NK-92 (cell line): ENCODE measurements around the gene TEX29.

Experiments used
- DNase-seq: peaks from one replicate; lab custom pipeline; 2025; ENCODE audit not compliant: unreplicated experiment; lab: John Stamatoyannopoulos, UW

Gene TEX29

GRCh38 chr13:111365149-111366005 is 44.9 kb downstream of the TEX29 start:
- DNase-seq, result no peak

DNA sequence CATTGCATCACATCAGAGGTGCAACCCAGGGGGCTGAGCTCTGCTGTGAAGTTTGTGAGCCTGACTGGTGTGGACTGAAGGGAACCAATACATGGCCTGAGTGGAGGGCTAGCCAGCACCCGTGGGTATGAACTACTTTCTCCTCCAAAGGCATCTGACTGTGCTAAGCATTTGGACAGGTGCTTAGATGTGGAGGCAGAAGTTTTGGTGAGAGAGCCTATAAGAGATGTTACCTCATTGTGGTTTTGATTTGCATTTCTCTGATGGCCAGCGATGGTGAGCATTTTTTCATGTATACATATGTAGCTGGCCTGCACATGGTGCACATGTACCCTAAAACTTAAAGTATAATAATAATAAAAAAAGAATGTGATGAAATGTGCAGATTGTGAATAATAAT is 46.9 kb downstream of the TEX29 start:
- DNase-seq, result no peak

GRCh38 chr13:111368091-111368490 is 47.6 kb downstream of the TEX29 start:
- DNase-seq, result no peak

DNA sequence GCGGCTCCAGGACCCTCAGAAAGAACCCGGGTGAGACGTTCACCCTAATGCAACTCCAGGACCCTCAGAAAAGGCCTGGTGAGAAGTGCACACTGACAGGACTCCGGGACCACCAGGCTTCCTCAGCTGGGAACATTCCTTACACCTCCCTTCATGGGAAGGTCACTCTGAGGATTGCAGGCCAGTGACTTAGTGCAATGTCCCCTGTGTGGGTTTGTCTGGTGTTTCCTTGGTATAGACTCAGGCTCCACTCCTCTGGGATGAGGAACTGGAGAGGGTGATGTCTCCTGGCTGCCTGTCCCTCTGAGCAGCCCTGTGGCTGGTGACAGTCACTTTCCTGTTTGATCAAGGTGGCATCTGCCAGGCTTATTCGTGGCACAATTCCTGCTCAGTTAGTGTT is 49.7 kb downstream of the TEX29 start:
- DNase-seq, result no peak

- DNase-seq, result no peak
Measured at GRCh38 chr13:111370570-111371535, 50.4 kb downstream of the TEX29 start.

DNA sequence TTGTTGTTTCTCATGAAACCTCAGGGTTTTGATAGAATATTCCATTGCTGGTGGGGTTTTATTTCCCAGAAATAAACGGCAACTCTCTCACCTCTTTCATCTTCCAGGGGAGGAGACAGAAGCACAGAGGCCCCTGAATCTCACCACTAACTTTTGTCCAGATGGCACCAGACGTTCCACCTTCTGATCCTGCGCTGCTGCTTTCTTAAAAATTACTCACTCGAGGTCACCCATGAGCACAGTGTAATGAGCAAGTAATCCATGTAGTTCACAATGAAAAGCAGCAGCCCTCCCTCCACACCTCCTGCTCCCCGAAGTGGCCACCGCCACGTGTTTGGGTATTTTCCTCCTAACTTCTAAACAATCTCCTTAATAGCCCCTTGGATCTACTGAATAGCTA is 51.3 kb downstream of the TEX29 start:
- no peak for DNase-seq

- no peak for DNase-seq
Measured at GRCh38 chr13:111372651-111373425, 52.4 kb downstream of the TEX29 start.

DNA sequence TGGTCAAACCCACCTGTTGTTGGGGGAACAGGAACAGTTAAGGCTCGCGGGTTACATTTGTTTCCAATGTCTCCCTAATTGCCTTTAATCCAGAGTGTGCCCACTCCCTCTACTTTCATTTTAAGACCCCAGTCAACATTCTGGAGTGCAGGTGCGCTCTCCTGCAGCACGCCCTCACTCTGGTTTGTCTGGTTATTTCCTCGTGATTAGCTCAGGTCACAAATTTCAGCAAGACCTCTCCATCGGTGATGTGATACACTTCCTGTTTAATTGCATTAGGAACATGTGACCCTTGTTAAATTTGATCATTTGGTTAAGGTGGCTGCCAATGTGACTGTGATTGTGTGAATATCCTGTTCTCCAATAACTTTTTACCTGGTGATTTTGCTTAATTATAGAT is 53.0 kb downstream of the TEX29 start:
- DNase-seq, result no peak

DNA sequence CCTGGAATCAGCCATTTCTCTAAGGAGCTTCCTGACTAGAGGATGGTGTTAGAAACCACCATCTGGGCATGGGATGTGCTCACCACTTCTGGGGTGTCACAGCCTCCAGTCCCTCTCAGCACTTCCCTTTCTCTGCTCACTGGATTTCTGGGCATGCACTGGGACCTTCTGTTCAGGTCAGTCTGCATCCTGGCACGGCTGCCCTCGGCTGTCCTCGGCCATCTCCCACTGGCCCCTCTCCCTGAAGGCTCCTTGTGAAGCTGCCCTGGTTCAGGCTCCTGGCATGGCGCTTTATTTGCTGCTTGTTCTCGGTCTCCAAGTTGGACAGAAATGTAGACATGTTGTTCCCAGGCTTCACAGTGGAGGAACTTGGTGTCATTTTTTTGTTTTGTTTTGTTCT is 60.0 kb downstream of the TEX29 start:
- no peak for DNase-seq

- DNase-seq, result no peak
Measured at GRCh38 chr13:111382411-111382810, 62.0 kb downstream of the TEX29 start.

DNA sequence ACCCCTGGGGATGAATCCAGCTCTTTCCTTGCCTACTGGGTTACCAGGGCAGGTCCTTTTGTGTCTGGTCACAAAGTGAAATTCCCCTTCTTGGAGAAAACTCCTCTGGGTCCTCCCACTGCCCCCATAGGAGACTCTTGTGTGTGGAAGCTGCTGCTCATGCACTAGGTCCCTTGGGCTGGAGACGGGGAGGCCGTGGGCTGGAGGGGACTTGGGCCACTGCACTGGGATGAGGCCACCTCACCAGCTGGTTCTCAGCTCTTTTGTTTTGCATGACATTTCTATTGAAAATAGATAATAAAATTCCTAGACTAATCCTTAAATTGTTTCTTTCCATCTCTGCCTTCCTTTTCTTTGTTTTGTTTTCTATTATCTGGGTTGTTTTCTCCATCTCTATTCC is 62.4 kb downstream of the TEX29 start:
- DNase-seq, result no peak

DNA sequence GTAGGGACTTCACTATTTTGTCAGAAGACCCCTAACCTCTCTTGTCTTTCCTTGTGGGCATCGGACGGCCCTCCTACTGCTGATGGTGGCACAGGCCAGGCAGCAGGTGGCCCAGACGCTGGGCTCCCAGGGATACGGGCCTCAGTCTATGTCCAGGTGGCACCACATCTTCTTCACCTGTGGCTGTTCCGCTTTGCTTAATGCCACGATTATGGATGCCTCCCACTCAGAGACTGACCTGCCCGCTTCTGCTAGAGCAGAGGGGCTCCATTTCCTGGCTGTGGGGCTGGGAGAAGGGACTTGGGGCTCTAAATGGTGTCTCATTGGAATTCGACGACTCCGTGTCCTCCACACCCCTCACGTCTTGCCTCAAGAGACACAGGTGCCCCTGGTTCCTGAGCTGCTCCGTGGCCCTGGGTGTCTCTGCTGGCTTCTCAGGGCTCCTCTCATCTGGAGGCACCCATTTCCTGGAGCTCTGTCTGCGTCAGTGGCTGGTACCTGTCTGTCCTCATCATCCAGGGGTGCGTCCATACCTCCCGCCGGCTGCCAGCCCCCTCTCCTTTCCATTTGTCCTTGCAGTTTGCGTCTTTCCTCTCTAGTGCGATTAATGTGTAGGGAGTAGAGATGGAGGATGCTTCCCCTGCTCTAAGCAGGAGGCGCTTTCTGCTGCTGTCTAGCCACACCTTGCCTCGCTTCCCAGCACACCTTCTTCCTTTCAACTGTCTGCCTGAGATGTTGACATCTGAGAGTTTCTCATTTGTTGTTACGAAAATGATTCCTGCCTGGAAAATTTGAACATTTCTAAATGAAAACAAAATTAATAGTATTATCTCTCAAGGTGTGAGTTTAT is 63.4 kb downstream of the TEX29 start:
- no peak for DNase-seq

DNA sequence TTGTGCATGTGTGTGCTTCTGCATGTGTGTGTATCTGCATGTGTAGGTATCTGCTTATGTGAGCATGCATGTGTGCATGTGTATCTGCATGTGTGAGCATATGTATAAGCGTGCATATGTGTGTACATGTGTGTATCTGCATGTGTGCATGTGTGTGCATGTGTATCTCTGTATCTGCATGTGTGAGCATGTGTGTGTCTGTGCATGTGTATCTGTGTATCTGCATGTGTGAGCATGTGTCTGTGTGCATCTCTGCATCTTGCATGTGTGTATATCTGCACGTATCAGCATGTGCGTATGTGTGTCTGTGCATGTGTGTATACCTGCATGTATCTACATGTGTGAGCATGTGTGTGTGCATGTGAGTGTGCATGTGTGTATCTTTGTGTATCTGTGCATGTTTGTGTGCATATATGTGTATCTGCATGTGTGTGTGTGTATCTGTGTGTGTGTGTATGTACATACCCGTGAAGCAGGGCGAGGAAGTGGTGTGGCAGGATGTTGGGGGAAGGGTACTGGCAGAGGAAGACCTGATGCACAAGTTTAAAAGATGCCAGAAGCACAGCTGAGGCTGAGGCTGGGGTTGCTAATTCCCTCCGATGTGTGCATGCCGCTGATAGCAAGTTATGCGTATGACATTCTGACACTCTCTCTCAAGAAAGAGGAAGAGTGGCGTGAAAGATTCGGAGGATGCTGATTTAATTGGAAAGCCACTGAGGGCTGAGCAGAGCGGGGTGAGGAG is 64.2 kb downstream of the TEX29 start:
- no peak for DNase-seq

DNA sequence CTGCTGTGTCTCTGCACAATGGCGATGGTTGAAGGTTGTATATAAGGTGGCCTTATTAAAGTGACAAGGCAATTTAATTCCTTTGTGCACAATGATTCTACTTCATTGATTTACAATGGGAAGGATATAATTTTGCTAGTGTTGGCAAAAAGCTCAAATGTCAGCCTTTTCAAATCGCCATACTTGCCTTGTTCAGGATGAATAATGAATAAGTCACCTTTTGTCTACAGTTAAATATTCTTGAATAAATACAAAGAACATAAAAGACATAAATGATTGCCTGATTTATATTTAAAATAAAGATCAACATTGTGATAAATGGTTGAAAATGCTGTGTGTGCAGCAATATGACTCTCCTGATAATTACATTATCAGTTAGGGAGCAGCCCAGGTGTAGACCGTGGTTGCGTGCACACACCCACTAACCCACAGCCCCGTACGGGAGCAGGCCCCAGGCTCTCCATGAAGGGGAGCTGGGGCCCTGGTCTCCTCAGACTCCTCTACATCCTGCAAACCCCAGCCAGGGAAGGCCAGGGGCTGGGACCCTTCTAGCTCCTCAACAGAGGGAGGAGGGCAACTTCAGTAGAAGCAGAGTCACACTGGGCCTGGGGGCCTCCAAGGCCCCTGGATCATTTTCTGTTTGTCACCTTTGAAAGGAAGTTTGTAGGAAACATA is 64.9 kb downstream of the TEX29 start:
- no peak for DNase-seq

DNA sequence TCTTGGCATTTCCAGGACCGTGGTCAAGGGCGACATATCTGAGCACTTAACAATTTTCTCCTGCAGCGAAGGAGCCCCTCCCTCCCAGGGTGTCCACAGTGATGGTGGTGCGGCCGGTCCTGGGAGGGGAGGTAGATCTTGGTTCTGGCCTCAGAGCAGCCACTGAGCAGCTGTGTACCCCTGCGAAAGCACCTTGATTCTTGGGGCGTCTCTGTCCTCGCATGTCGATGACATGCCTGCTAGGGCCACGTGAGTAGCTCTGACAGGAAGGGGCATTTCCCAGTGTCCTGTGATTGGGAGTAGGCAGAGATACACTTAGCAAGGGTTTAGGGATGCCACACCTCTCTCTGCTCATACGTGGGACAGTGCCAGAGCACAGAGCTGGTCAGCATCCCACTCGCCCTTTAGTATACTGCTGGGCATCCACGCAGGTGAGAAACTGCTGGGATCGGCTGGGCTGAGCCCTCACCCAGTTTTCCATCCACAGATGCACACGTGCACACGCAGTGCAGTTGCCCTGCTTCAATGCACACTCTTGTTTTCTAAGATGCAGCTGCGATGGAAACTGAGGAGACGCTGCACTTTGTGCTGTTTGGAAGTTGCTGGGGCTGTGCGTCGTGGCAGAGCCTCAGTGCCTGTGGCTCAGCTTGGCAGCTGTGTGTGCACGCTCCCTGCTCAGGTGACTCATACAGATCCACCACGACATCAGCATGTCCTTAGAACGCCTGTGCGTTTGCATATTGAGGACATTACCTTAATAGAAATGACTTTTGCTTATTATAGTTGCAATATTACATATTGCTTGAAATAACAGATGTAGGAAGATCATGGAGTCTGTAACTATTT is 66.8 kb downstream of the TEX29 start:
- DNase-seq, result no peak

DNA sequence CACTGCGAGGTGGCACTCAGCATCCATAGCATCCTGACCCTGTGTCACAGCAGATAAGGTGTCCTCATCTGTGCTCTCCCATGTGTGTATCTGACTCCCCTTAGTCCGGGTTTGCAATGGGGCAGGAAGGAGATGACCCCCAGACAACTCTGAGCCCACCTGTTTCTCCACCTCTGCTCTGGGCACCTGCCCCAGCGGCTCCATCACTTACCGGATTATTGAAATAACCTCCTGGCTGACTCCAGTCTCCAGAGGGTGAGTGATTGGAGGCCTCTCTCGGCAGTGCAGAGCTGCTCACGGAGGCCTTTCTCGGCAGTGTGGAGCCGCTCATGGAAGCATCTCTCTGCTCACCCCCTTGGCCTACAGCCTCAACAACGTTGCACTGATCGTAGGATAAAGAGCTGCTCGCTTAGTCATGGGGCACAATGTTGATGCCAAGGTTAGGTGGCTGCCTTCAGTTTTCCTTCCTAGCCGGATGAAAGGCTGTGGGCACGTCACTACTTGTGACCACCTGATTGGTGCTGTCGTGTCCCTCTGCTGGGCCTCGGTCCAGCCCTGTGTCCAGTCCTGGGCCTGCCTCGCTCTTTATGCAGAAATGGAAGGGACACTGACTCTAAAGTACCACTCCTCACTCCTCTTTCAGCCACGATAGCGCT is 67.6 kb downstream of the TEX29 start:
- DNase-seq, result no peak

GRCh38 chr13:111388851-111389500 is 68.5 kb downstream of the TEX29 start:
- DNase-seq, result no peak
